ENCODE results near the gene SGSH.

Gene SGSH

GRCh38 chr17:80263253-80264204, 43.4 kb upstream of the SGSH start:
- H3K36me3 ChIP-seq (ENCODE audit: low read length), result no peaks in the 10 kb centered on the region
- H3K9me2 ChIP-seq (replicated peaks; ENCODE audit: insufficient read depth, low read length), result no peaks in the 10 kb centered on the region
- H3F3A ChIP-seq (ENCODE audit: insufficient read depth), result peaks cover 23% of the 10 kb centered on the region
- H4K20me1 ChIP-seq (ENCODE audit: low read depth, low read length), result no peaks in the 10 kb centered on the region
- H3K27me3 ChIP-seq (ENCODE audit: low read length), result no peaks in the 10 kb centered on the region
- H2AFZ ChIP-seq (ENCODE audit: low read depth, low read length, severe bottlenecking), result no peak overlapping the region
- H3K9me3 ChIP-seq (ENCODE audit: insufficient read depth, low read length), result no peaks in the 10 kb centered on the region
- no peak overlapping the region for H3K9ac ChIP-seq (ENCODE audit: low read length)
- H3K27ac ChIP-seq (ENCODE audit: low read depth, low read length), result no peak overlapping the region
- peak overlapping the region; percentile 10 for H3K4me2 ChIP-seq (ENCODE audit: low read depth, low read length, poor library complexity, severe bottlenecking)
- no peak for TF ChIP-seq EZH2phosphoT487 (conservative IDR thresholded peaks at IDR 0.05; ENCODE audit: low read length)
- TF ChIP-seq CTCF (IDR thresholded peaks at IDR 0.05; ENCODE audit: insufficient read depth, low read length, poor library complexity, severe bottlenecking), result no peak
- no peak overlapping the region for H3K4me3 ChIP-seq (ENCODE audit: insufficient read depth, low read length, poor library complexity, severe bottlenecking)
- H3K79me2 ChIP-seq (ENCODE audit: insufficient read depth, low read length), result no peaks in the 10 kb centered on the region

GRCh38 chr17:80262775-80263244, 42.7 kb upstream of the SGSH start:
- no peak overlapping the region for H3K9ac ChIP-seq (ENCODE audit: low read length)
- no peaks in the 10 kb centered on the region for H3K27me3 ChIP-seq (ENCODE audit: low read length)
- H3K36me3 ChIP-seq (ENCODE audit: low read length), result no peaks in the 10 kb centered on the region
- no peaks in the 10 kb centered on the region for H3K79me2 ChIP-seq (ENCODE audit: insufficient read depth, low read length)
- H3F3A ChIP-seq (ENCODE audit: insufficient read depth), result peaks cover 25% of the 10 kb centered on the region
- no peaks in the 10 kb centered on the region for H3K9me2 ChIP-seq (replicated peaks; ENCODE audit: insufficient read depth, low read length)
- no peak overlapping the region for H3K4me3 ChIP-seq (ENCODE audit: insufficient read depth, low read length, poor library complexity, severe bottlenecking)
- no peaks in the 10 kb centered on the region for H4K20me1 ChIP-seq (ENCODE audit: low read depth, low read length)
- no peaks in the 10 kb centered on the region for H3K9me3 ChIP-seq (ENCODE audit: insufficient read depth, low read length)
- no peak overlapping the region for H2AFZ ChIP-seq (ENCODE audit: low read depth, low read length, severe bottlenecking)
- H3K4me2 ChIP-seq (ENCODE audit: low read depth, low read length, poor library complexity, severe bottlenecking), result no peak overlapping the region
- no peak for TF ChIP-seq EZH2phosphoT487 (conservative IDR thresholded peaks at IDR 0.05; ENCODE audit: low read length)
- TF ChIP-seq CTCF (IDR thresholded peaks at IDR 0.05; ENCODE audit: insufficient read depth, low read length, poor library complexity, severe bottlenecking), result no peak
- H3K27ac ChIP-seq (ENCODE audit: low read depth, low read length), result no peak overlapping the region

- H3K79me2 ChIP-seq (ENCODE audit: insufficient read depth, low read length), result no peaks in the 10 kb centered on the region
- H3K9me3 ChIP-seq (ENCODE audit: insufficient read depth, low read length), result no peaks in the 10 kb centered on the region
- H3K9me2 ChIP-seq (replicated peaks; ENCODE audit: insufficient read depth, low read length), result no peaks in the 10 kb centered on the region
- no peak overlapping the region for H3K4me3 ChIP-seq (ENCODE audit: insufficient read depth, low read length, poor library complexity, severe bottlenecking)
- peaks cover 25% of the 10 kb centered on the region for H3F3A ChIP-seq (ENCODE audit: insufficient read depth)
- no peak overlapping the region for H3K9ac ChIP-seq (ENCODE audit: low read length)
- no peak overlapping the region for H3K27ac ChIP-seq (ENCODE audit: low read depth, low read length)
- H4K20me1 ChIP-seq (ENCODE audit: low read depth, low read length), result no peaks in the 10 kb centered on the region
- H3K4me2 ChIP-seq (ENCODE audit: low read depth, low read length, poor library complexity, severe bottlenecking), result peak overlapping the region; percentile 68
- no peak overlapping the region for H2AFZ ChIP-seq (ENCODE audit: low read depth, low read length, severe bottlenecking)
- no peaks in the 10 kb centered on the region for H3K27me3 ChIP-seq (ENCODE audit: low read length)
- TF ChIP-seq CTCF (IDR thresholded peaks at IDR 0.05; ENCODE audit: insufficient read depth, low read length, poor library complexity, severe bottlenecking) (no peak), EZH2phosphoT487 (conservative IDR thresholded peaks at IDR 0.05; ENCODE audit: low read length) (no peak)
- no peaks in the 10 kb centered on the region for H3K36me3 ChIP-seq (ENCODE audit: low read length)
Observed at GRCh38 chr17:80262291-80262690, 42.2 kb upstream of the SGSH start.
